Vagina (tissue), 2 donors: Measurements from ENCODE around the gene CLEC16A. TPM values are rescaled to one million over a fixed set of nuclear protein-coding genes. Genes with fewer than 3 reads are reported as not detected.

Experiments
- DNase-seq, 2 donors: peaks; one replicate each; pipeline ENCODE4 v3.0.0-alpha.2; 2017; ENCODE audit errors: extremely low spot score in 2 of 2
- H3K27ac ChIP-seq: fragments of 200-600 bp; sonication (generic); one replicate; pipeline ENCODE4 v1.5.1; 2019
- H3K27me3 ChIP-seq: fragments of 200-600 bp; sonication (generic); one replicate; pipeline ENCODE4 v1.5.1; 2019
- H3K36me3 ChIP-seq, 2 donors: fragments of 200-600 bp; sonication (generic); one replicate each; pipeline ENCODE4 v1.5.1; 2017 to 2019
- H3K4me1 ChIP-seq: fragments of 200-600 bp; sonication (generic); one replicate; pipeline ENCODE4 v1.5.1; 2019
- H3K4me3 ChIP-seq, 2 donors: fragments of 200-600 bp; sonication (generic); 1 replicate in 1 of 2; 2 replicates in 1 of 2; pipeline ENCODE4 v1.5.1; 2016 to 2019
- H3K9me3 ChIP-seq: fragments of 200-600 bp; sonication (generic); one replicate; pipeline ENCODE4 v1.5.1; 2019
- POLR2A ChIP-seq, 2 donors: fragments of 450-650 bp; IDR thresholded peaks; one replicate each; pipeline ENCODE4 v1.6.1; 2017; ENCODE audit warnings: antibody characterized with exemption in 2 of 2, mild to moderate bottlenecking in 2 of 2, moderate library complexity in 2 of 2
- POLR2AphosphoS5 ChIP-seq, 2 donors: sonication (generic); formaldehyde crosslinking; IDR thresholded peaks; one replicate each; pipeline ENCODE4 v1.9.0; 2017; ENCODE audit warnings: antibody characterized with exemption in 2 of 2, mild to moderate bottlenecking in 2 of 2, low read depth in 1 of 2; ENCODE audit not compliant: insufficient read depth in 1 of 2
- intact Hi-C: fragments of 100-400 bp; cut with DNase I; formaldehyde crosslinking; loops from one replicate; pipeline ENCODE4 v1.15.1; 2023
- total RNA-seq: library from RNA; depleted of rRNA; stranded (reverse); fragments of >200 nt; gene quantifications from one replicate; pipeline ENCODE4 v1.2.3, GENCODE V29; 2016
- TF ChIP-seq, protein P1 (sequence below), 3 experiments: fragments of 450-650 bp in 2 of 3; fragments of 200-600 bp in 1 of 3; sonication (generic) in 1 of 3; IDR thresholded peaks; one replicate each; pipeline ENCODE4 v1.5.1; 2017 to 2019; ENCODE audit warnings: antibody characterized with exemption in 3 of 3, mild to moderate bottlenecking in 2 of 3, moderate library complexity in 2 of 3

CLEC16A gene
- total RNA-seq, 1 donor from 2014 or later = 21.6 TPM

- H3K27me3 ChIP-seq = no peaks in the 10 kb centered on the region
- no peaks in the 10 kb centered on the region for H3K36me3 ChIP-seq
- intact Hi-C loops = no loop called here
- DNase-seq = no peak
- no peaks in the 10 kb centered on the region for H3K9me3 ChIP-seq
- H3K4me1 ChIP-seq = no peaks in the 10 kb centered on the region
- no peak overlapping the region for H3K4me3 ChIP-seq
- H3K27ac ChIP-seq = no peak overlapping the region
- no peak for TF ChIP-seq POLR2A (IDR thresholded peaks at IDR 0.05)
- no peak for TF ChIP-seq POLR2AphosphoS5 (IDR thresholded peaks at IDR 0.05; ENCODE audit: insufficient read depth in 1 of 2, low read depth in 1 of 2)
- TF ChIP-seq, protein P1, sequence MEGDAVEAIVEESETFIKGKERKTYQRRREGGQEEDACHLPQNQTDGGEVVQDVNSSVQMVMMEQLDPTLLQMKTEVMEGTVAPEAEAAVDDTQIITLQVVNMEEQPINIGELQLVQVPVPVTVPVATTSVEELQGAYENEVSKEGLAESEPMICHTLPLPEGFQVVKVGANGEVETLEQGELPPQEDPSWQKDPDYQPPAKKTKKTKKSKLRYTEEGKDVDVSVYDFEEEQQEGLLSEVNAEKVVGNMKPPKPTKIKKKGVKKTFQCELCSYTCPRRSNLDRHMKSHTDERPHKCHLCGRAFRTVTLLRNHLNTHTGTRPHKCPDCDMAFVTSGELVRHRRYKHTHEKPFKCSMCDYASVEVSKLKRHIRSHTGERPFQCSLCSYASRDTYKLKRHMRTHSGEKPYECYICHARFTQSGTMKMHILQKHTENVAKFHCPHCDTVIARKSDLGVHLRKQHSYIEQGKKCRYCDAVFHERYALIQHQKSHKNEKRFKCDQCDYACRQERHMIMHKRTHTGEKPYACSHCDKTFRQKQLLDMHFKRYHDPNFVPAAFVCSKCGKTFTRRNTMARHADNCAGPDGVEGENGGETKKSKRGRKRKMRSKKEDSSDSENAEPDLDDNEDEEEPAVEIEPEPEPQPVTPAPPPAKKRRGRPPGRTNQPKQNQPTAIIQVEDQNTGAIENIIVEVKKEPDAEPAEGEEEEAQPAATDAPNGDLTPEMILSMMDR (IDR thresholded peaks at IDR 0.05) = no peak
Measured at GRCh38 chr16:11210260-11210659, 265.9 kb downstream of the CLEC16A start.

GRCh38 chr16:11211061-11211976 lies 267.0 kb downstream of the CLEC16A start:
- Histone ChIP-seq H3K27ac (no peak overlapping the region), H3K27me3 (no peaks in the 10 kb centered on the region), H3K4me3 (no peak overlapping the region), H3K4me1 (no peaks in the 10 kb centered on the region), H3K9me3 (no peaks in the 10 kb centered on the region), H3K36me3 (no peaks in the 10 kb centered on the region)
- no peak for DNase-seq
- TF ChIP-seq POLR2AphosphoS5 (IDR thresholded peaks at IDR 0.05; ENCODE audit: insufficient read depth in 1 of 2, low read depth in 1 of 2) (no peak), POLR2A (IDR thresholded peaks at IDR 0.05) (no peak)
- TF ChIP-seq, protein P1 (IDR thresholded peaks at IDR 0.05) = no peak
- intact Hi-C loops = no loop called here

DNA sequence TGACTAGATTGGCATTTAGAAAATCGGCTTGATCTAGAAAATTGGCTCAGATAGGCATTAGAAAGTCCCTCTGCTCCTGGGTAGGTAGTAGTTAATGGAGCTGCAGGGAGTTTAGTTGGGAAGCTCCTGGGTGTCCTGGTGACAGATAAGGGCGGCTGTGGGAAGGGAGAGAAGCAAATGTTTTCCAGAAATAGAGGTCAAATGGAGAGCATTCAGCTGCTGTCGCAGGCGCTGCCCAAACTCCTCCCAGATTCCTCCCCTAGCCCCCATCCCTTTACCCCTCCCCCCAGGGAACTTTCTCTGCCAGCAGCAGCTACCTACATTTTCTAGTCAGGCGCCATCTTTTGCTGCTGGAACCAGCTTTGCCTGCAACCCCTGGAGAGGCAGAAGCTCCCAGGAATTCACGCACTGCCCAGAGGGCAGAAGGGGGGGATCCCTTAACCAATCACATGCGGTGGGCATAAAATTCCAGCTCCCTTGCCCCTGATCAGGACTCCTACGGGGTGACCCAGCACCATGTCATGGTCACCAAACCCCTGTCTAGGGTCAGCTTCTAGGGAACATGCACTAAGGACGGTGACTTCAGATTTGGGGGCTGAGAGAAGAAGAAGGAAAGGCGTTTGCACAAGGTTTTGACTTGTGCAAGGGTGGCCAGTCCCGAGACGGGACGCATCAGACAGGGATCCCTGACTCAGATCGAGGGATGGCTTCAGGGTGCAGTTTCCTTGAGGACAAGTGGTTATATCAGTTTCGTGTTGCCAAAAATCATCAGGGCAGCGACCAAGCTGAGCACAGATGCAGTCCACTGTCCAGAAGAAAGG lies 267.8 kb downstream of the CLEC16A start:
- Histone ChIP-seq H3K9me3 (no peaks in the 10 kb centered on the region), H3K4me1 (no peaks in the 10 kb centered on the region), H3K4me3 (no peak overlapping the region), H3K36me3 (no peaks in the 10 kb centered on the region), H3K27me3 (no peaks in the 10 kb centered on the region), H3K27ac (no peak overlapping the region)
- no peak for TF ChIP-seq POLR2A (IDR thresholded peaks at IDR 0.05)
- no peak for TF ChIP-seq POLR2AphosphoS5 (IDR thresholded peaks at IDR 0.05; ENCODE audit: insufficient read depth in 1 of 2, low read depth in 1 of 2)
- TF ChIP-seq, protein P1 (IDR thresholded peaks at IDR 0.05) = no peak
- DNase-seq = no peak
- intact Hi-C loops = no loop called here

DNA sequence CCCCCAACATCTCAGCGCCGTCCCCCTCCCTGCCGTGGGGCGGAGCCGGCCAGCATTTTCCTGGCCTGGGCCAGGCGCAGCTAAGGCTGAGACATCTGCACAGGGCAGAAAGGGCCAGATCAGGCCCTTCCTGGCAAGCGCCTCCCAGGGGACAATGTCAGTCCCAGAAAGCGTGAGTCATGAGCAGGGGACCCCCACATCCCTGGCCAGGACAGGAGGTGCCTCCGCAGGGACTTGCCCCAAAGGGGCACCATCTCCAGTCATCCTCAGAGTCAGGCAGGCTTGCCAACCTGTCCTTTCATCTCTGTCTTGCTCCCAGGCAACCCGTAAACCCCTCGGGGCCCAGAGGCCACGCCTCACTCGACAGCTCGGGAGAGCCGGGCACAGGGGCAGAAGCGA lies 268.4 kb downstream of the CLEC16A start:
- Histone ChIP-seq H3K4me1 (no peaks in the 10 kb centered on the region), H3K9me3 (no peaks in the 10 kb centered on the region), H3K4me3 (no peak overlapping the region), H3K27ac (no peak overlapping the region), H3K27me3 (no peaks in the 10 kb centered on the region), H3K36me3 (no peaks in the 10 kb centered on the region)
- DNase-seq = no peak
- TF ChIP-seq, protein P1 (IDR thresholded peaks at IDR 0.05) = no peak
- TF ChIP-seq POLR2AphosphoS5 (IDR thresholded peaks at IDR 0.05; ENCODE audit: insufficient read depth in 1 of 2, low read depth in 1 of 2) (no peak), POLR2A (IDR thresholded peaks at IDR 0.05) (no peak)
- intact Hi-C loops = no loop called here
